Motor neuron (in vitro differentiated cells): ENCODE data around the gene PTCHD1. TPM values are rescaled to one million over a fixed set of nuclear protein-coding genes. Genes with fewer than 3 reads are reported as not detected.

Experiments used
- ATAC-seq, 8 experiments: fragments of 200-7000 bp; cut with Tn5 transposase; replicated peaks in 6 of 8; 2 replicates each; pipeline ENCODE4 v1.8.0; 2021; ENCODE audit warnings: mild to moderate bottlenecking in 8 of 8, moderate library complexity in 8 of 8
- H3K27ac ChIP-seq, 2 donors: fragments of 250-450 bp; sonication (Bioruptor Pico); 2 replicates each; pipeline ENCODE4 v1.9.0; 2021; ENCODE audit warnings: antibody characterized with exemption in 2 of 2, mild to moderate bottlenecking in 2 of 2, moderate library complexity in 1 of 2
- H3K4me1 ChIP-seq, 2 donors: fragments of 250-450 bp; sonication (Bioruptor Pico); replicated peaks in 1 of 2; 2 replicates each; pipeline ENCODE4 v1.6.1; 2021; ENCODE audit warnings: antibody characterized with exemption in 2 of 2, mild to moderate bottlenecking in 2 of 2, moderate library complexity in 1 of 2
- H3K4me3 ChIP-seq, 5 donors: fragments of 250-450 bp; sonication (Bioruptor Pico); 2 replicates each; pipeline ENCODE4 v1.9.0; 2021; ENCODE audit warnings: antibody characterized with exemption in 5 of 5, mild to moderate bottlenecking in 5 of 5, moderate library complexity in 4 of 5
- WGBS, 10 experiments: fragments of 450-650 bp; shearing (Covaris generic); methylation state at CpG; one replicate each; pipeline ENCODE4 v1.0.0; 2022; 5-methylcytosine and 5-hydroxymethylcytosine counted together
- in situ Hi-C, 9 experiments: fragments of 400-800 bp; cut with MboI; loops; one replicate each; pipeline ENCODE4 v1.15.0; 2021; ENCODE audit warnings: low sequenced_read_pairs in 9 of 9, low pct_unique_long_range_greater_than_20kb in 2 of 9; ENCODE audit not compliant: unreplicated experiment in 9 of 9
- total RNA-seq, 8 experiments: library from RNA; unstranded; fragments of 300-600 nt; gene quantifications; 2 replicates each; pipeline versions ENCODE4 v1.2.3 to v1.2.4, GENCODE V29; 2022

PTCHD1 gene
- total RNA-seq = 1 to 10 TPM in 2 of 8 experiments, under 1 TPM in 6; 0.04 to 6.5 (median 0.66) TPM

- no peaks in the 10 kb centered on the region for H3K4me1 ChIP-seq
- ATAC-seq = peak in 7 of 8 experiments; percentile 21 to 52 (median 48)
- WGBS, 10 experiments = 22 to 41% methylated on average over 8 to 21 of the region's 64 CpGs; no CpG with 5 or more reads in 8 of the 10 experiments
- in situ Hi-C loops = no loop called here
- H3K4me3 ChIP-seq = peak within 1 kb of the TSS; percentile 43 to 76 (median 54)
- H3K27ac ChIP-seq = no peak within 1 kb of the TSS
These were observed at the start of gene PTCHD1 for GRCh38 chrX:23334848-23335599. Gene PTCHD1, plus strand, starts transcription at chrX:23334849. Its CDS starts 27 bp downstream, at chrX:23334876.

GRCh38 chrX:23286731-23287130, 47.9 kb upstream of the PTCHD1 start:
- no peak for ATAC-seq
- in situ Hi-C loops = no loop called here
- Histone ChIP-seq H3K4me1 (peaks cover 0 to 2% of the 10 kb centered on the region in 2 donors), H3K27ac (no peak overlapping the region), H3K4me3 (no peak overlapping the region)
- WGBS, 10 experiments = 0 to 100% (median 77%) methylated on average over 1 to 5 of the region's 5 CpGs; no CpG with 5 or more reads in 7 of the 10 experiments

- no peak overlapping the region for H3K27ac ChIP-seq
- ATAC-seq = no peak
- peaks cover 0 to 5% of the 10 kb centered on the region in 2 donors for H3K4me1 ChIP-seq
- in situ Hi-C loops = no loop called here
- 19 to 56% (median 40%) methylated on average over 1 to 3 of the region's 5 CpGs; no CpG with 5 or more reads in 7 of the 10 experiments for WGBS, 10 experiments
- H3K4me3 ChIP-seq = no peak overlapping the region
These were observed 47.4 kb upstream of the PTCHD1 start for GRCh38 chrX:23287191-23287725.

GRCh38 chrX:23292354-23292987, 42.2 kb upstream of the PTCHD1 start:
- 3 to 60% (median 40%) methylated on average over 1 to 6 of the region's 8 CpGs; no CpG with 5 or more reads in 3 of the 10 experiments for WGBS, 10 experiments
- ATAC-seq = peak in 6 of 8 experiments; percentile 11 to 83 (median 74)
- H3K27ac ChIP-seq = peak overlapping the region; percentile 30 to 47
- peaks cover 5 to 10% of the 10 kb centered on the region in 2 donors for H3K4me1 ChIP-seq
- H3K4me3 ChIP-seq = no peak overlapping the region
- in situ Hi-C loops = no loop called here

- peak in 5 of 8 experiments; percentile 69 to 84 (median 76) for ATAC-seq
- in situ Hi-C loops = no loop called here
These were observed 41.5 kb upstream of the PTCHD1 start for GRCh38 chrX:23292988-23293651.

GRCh38 chrX:23304881-23305280, 29.8 kb upstream of the PTCHD1 start:
- in situ Hi-C loops = loop anchor here in 2 of 9 experiments (25.0 kb wide), 1 partner anchor 293 kb away; no protein-coding TSS in a partner anchor
- no peak overlapping the region for H3K4me3 ChIP-seq
- no peak overlapping the region for H3K27ac ChIP-seq
- peak in 1 of 8 experiments; percentile 38 for ATAC-seq
- WGBS, 10 experiments = 33 to 90% (median 49%) methylated on average over 1 to 3 of the region's 4 CpGs; no CpG with 5 or more reads in 7 of the 10 experiments
- no peaks in the 10 kb centered on the region for H3K4me1 ChIP-seq

More at GRCh38 chrX:23292988-23293651, 41.5 kb upstream of the PTCHD1 start:
- H3K27ac ChIP-seq = peak overlapping the region; percentile 30 to 47
- H3K4me3 ChIP-seq = no peak overlapping the region
- peaks cover 5 to 10% of the 10 kb centered on the region in 2 donors for H3K4me1 ChIP-seq
- 71 to 76% methylated on average over 1 to 8 of the region's 8 CpGs; no CpG with 5 or more reads in 8 of the 10 experiments for WGBS, 10 experiments

DNA sequence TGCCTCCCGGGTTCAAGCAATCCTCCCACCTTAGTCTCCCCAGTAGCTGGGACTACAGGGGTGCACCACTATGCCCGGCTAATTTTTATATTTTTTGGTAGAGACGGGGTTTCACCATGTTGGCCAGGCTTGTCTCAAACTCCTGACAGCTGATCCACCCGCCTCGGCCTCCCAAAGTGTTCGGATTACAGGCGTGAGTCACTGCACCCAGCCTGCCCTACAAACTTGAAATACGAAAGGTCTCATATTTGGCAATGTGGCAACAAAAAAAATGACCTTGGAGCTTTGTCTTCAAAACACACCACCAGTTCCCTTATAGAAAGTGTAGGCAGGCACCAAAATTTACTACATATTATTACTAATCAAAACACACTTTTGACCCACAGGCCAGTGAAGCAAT, 22.9 kb upstream of the PTCHD1 start:
- 0 to 83% (median 76%) methylated on average over 1 to 4 of the region's 8 CpGs; no CpG with 5 or more reads in 6 of the 10 experiments for WGBS, 10 experiments
- Histone ChIP-seq H3K4me3 (no peak overlapping the region), H3K4me1 (no peaks in the 10 kb centered on the region), H3K27ac (no peak overlapping the region)
- in situ Hi-C loops = loop anchor here in 2 of 9 experiments (25.0 kb wide), 1 partner anchor 299 kb away; no protein-coding TSS in a partner anchor
- ATAC-seq = no peak

GRCh38 chrX:23312136-23312535, 22.5 kb upstream of the PTCHD1 start:
- Histone ChIP-seq H3K4me3 (no peak overlapping the region), H3K27ac (no peak overlapping the region), H3K4me1 (no peaks in the 10 kb centered on the region)
- no CpG with 5 or more reads among the region's 3 CpGs for WGBS, 10 experiments
- ATAC-seq = no peak
- in situ Hi-C loops = loop anchor here in 2 of 9 experiments (25.0 kb wide), 1 partner anchor 300 kb away; no protein-coding TSS in a partner anchor

DNA sequence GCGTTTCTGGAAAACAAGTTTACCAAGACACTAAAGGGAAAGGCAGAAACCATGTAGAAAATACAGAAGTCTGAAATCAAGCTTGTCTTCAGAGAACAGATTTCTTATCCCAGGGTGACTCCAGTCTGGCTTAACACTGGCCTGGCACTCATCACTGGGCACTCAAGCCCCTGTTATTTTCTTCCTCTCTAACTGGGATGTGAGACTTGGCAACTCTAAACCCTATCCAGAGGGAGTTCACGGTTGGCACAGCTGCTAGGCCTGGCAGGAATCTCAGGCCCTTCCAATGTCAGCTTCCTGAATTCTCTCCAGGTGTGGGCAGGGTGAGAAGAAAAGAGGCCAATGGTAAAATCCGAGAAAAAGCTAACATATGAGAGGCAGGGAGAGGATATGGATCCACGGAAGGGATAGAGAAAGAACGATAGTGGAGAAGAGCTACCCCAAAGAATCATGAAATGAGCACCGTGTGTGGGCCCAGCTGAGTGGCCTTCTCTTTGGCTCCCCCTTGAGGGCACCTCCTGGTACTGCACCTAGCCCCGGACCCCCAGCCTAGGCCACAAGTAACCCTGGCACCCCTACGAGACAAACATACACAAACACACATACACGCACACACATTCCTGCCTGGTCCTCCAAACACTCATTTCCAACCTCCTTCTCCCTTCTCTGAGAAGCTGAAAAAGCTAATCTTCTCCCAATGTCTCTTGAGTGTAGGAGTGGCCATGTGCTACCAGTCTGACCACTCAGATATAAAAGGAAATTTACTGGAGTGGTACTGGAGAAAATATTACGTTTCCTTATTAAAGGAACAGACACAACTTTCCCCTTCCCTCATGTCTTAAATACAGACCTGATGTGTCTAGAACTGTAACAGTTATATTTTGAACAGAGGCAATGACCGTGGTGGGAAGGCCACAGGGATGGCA, 16.6 kb upstream of the PTCHD1 start:
- 17 to 100% (median 33%) methylated on average over 1 to 10 of the region's 11 CpGs; no CpG with 5 or more reads in 4 of the 10 experiments for WGBS, 10 experiments
- no peak overlapping the region for H3K4me3 ChIP-seq
- peak in 4 of 8 experiments; percentile 11 to 85 (median 67) for ATAC-seq
- no peak overlapping the region for H3K27ac ChIP-seq
- H3K4me1 ChIP-seq = no peaks in the 10 kb centered on the region
- in situ Hi-C loops = loop anchor here in 2 of 9 experiments (25.0 kb wide), 1 partner anchor 306 kb away; no protein-coding TSS in a partner anchor

- ATAC-seq = no peak
- 0 to 75% (median 63%) methylated on average over 1 to 2 of the region's 2 CpGs; no CpG with 5 or more reads in 7 of the 10 experiments for WGBS, 10 experiments
- in situ Hi-C loops = no loop called here
- no peak overlapping the region for H3K4me3 ChIP-seq
- no peak overlapping the region for H3K27ac ChIP-seq
- no peaks in the 10 kb centered on the region for H3K4me1 ChIP-seq
These were observed 7.5 kb upstream of the PTCHD1 start for GRCh38 chrX:23327104-23327503.

DNA sequence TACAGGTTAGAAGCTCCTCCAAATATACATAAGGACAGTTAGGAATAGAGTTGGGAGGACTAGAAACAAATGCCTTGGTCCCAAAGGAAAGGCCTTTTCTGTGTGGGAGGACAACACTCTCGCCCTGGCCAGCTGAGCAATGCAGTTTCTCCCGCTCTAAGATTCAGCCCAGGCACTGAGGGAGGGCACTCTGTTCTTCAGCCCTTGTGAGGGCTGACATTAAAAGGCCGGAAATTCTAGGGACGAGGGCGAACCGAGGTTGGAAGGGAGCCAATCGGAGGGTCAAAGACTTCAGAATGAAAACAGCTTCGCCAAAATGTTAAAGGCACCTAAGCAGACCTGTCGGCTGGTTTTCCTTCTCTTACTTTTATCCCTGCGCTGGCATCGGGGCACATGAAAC, 2.9 kb upstream of the PTCHD1 start:
- in situ Hi-C loops = no loop called here
- no peak for ATAC-seq
- peak overlapping the region in 3 of 5 donors; percentile 54 to 76 (median 56) for H3K4me3 ChIP-seq
- whole genome bisulfite sequencing, 10 experiments = 11 to 20% methylated on average over 4 to 5 of the region's 11 CpGs; no CpG with 5 or more reads in 8 of the 10 experiments
- H3K4me1 ChIP-seq = no peaks in the 10 kb centered on the region
- no peak overlapping the region for H3K27ac ChIP-seq
